CD14-positive monocyte (primary cell): ENCODE results near the gene MUC20. TPM values are rescaled to one million over a fixed set of nuclear protein-coding genes. Genes with fewer than 3 reads are reported as not detected.
"Not testable (repeated sequence)": the region's sequence is repeated elsewhere in the genome, so short reads cannot be mapped to it uniquely, and the experiment has no call there.

Experiments
- DNase-seq, 3 donors: peaks; one replicate each; pipeline ENCODE4 v3.0.0-alpha.2; 2011 to 2022
- H2AFZ ChIP-seq: 2 replicates; pipeline ENCODE4 v1.6.0; 2012; ENCODE audit warnings: mild to moderate bottlenecking, low read depth, low read length, inconsistent platforms; ENCODE audit not compliant: insufficient read depth, poor library complexity, severe bottlenecking
- H3K27ac ChIP-seq, 2 donors: 1 replicate in 1 of 2; 2 replicates in 1 of 2; pipeline ENCODE4 v1.5.1; 2012 to 2013; ENCODE audit warnings: low read length in 2 of 2, control low read depth in 1 of 2, inconsistent platforms in 1 of 2, low read depth in 1 of 2, mild to moderate bottlenecking in 1 of 2
- H3K27me3 ChIP-seq, 2 donors: one replicate each; pipeline versions ENCODE4 v1.6.0 to v1.6.1; 2011 to 2013; ENCODE audit warnings: low read length in 2 of 2; ENCODE audit not compliant: control insufficient read depth in 2 of 2, insufficient read depth in 2 of 2
- H3K36me3 ChIP-seq, 2 donors: replicated peaks in 1 of 2; 1 replicate in 1 of 2; 2 replicates in 1 of 2; pipeline versions ENCODE4 v1.5.1 to v1.6.1; 2012 to 2013; ENCODE audit warnings: low read length in 2 of 2, control low read depth in 1 of 2, inconsistent platforms in 1 of 2, mild to moderate bottlenecking in 1 of 2; ENCODE audit not compliant: insufficient read depth in 2 of 2, control insufficient read depth in 1 of 2
- H3K4me1 ChIP-seq, 2 donors: 1 replicate in 1 of 2; 2 replicates in 1 of 2; pipeline versions ENCODE4 v1.5.1 to v1.6.1; 2012 to 2013; ENCODE audit warnings: low read length in 2 of 2, control low read depth in 1 of 2, inconsistent platforms in 1 of 2, mild to moderate bottlenecking in 1 of 2, moderate library complexity in 1 of 2; ENCODE audit not compliant: insufficient read depth in 2 of 2, control insufficient read depth in 1 of 2
- H3K4me2 ChIP-seq: replicated peaks from 2 replicates; pipeline ENCODE3; 2012; ENCODE audit warnings: low read length, moderate library complexity, mild to moderate bottlenecking; ENCODE audit not compliant: poor library complexity, severe bottlenecking; ENCODE audit errors: extremely low read depth
- H3K4me3 ChIP-seq, 3 experiments: fragments of 200-600 bp in 1 of 3; sonication (generic) in 1 of 3; replicated peaks in 1 of 3; 1 replicate in 2 of 3; 2 replicates in 1 of 3; pipeline ENCODE4 v1.5.1; 2011 to 2013; ENCODE audit warnings: low read length in 3 of 3, mild to moderate bottlenecking in 3 of 3, control low read depth in 2 of 3, low read depth in 2 of 3, inconsistent platforms in 1 of 3, moderate library complexity in 1 of 3
- H3K79me2 ChIP-seq: 2 replicates; pipeline ENCODE4 v1.6.0; 2012; ENCODE audit warnings: mild to moderate bottlenecking, control low read depth, inconsistent platforms, low read length, moderate library complexity; ENCODE audit not compliant: insufficient read depth
- H3K9ac ChIP-seq: 2 replicates; pipeline ENCODE4 v1.6.0; 2017; ENCODE audit warnings: low read length, mild to moderate bottlenecking; ENCODE audit not compliant: insufficient read depth, poor library complexity, severe bottlenecking
- H3K9me3 ChIP-seq, 2 donors: replicated peaks in 1 of 2; 1 replicate in 1 of 2; 2 replicates in 1 of 2; pipeline versions ENCODE4 v1.5.1 to v1.6.1; 2012 to 2013; ENCODE audit warnings: low read length in 2 of 2, control low read depth in 1 of 2; ENCODE audit not compliant: control insufficient read depth in 1 of 2, insufficient read depth in 1 of 2
- H4K20me1 ChIP-seq: 2 replicates; pipeline ENCODE4 v1.6.0; 2012; ENCODE audit warnings: mild to moderate bottlenecking, low read length, control low read depth, moderate library complexity; ENCODE audit not compliant: insufficient read depth
- H3K27ac Mint-ChIP-seq, 7 donors: one replicate each; pipeline ENCODE4 v1.8.0; 2020; ENCODE audit warnings: mild to moderate bottlenecking in 7 of 7, mixed read lengths in 7 of 7, moderate library complexity in 6 of 7, inconsistent platforms in 2 of 7
- H3K27me3 Mint-ChIP-seq, 3 donors: one replicate each; pipeline ENCODE4 v1.8.0; 2021 to 2022; ENCODE audit warnings: low read depth in 3 of 3, mild to moderate bottlenecking in 3 of 3, mixed read lengths in 3 of 3, moderate library complexity in 3 of 3, inconsistent platforms in 1 of 3
- H3K36me3 Mint-ChIP-seq, 2 donors: one replicate each; pipeline ENCODE4 v1.8.0; 2020; ENCODE audit warnings: mixed read lengths in 2 of 2, inconsistent platforms in 1 of 2, mild to moderate bottlenecking in 1 of 2
- H3K4me1 Mint-ChIP-seq: one replicate; pipeline ENCODE4 v1.8.0; 2020; ENCODE audit warnings: mild to moderate bottlenecking, mixed read lengths
- H3K4me3 Mint-ChIP-seq, 2 donors: one replicate each; pipeline ENCODE4 v1.8.0; 2020; ENCODE audit warnings: mild to moderate bottlenecking in 2 of 2, mixed read lengths in 2 of 2, moderate library complexity in 1 of 2
- H3K9me3 Mint-ChIP-seq, 7 donors: one replicate each; pipeline ENCODE4 v1.8.0; 2020 to 2022; ENCODE audit warnings: mixed read lengths in 7 of 7, mild to moderate bottlenecking in 6 of 7, moderate library complexity in 6 of 7, inconsistent platforms in 2 of 7
- CTCF ChIP-seq: fragments of 200-600 bp; IDR thresholded peaks from one replicate; pipeline ENCODE4 v1.8.0; 2022; ENCODE audit warnings: antibody characterized with exemption, mild to moderate bottlenecking
- WGBS: methylation state at CpG from one replicate; pipeline ENCODE4 v1.1.5; 2013; ENCODE audit warnings: missing lambda C conversion rate; ENCODE audit not compliant: insufficient coverage; 5-methylcytosine and 5-hydroxymethylcytosine counted together
- intact Hi-C, 2 donors: fragments of 100-400 bp; cut with micrococcal nuclease; formaldehyde crosslinking; loops; one replicate each; pipeline versions ENCODE4 v1.15.0 to v1.15.1; 2023
- polyA plus RNA-seq, 3 donors: library from polyadenylated mRNA; depleted of rRNA in 1 of 3; unstranded in 2 of 3; stranded (reverse) in 1 of 3; fragments of 300-500 nt in 2 of 3; fragments of >200 nt in 1 of 3; fragmentation: Illumina TruSeq in 2 of 3; gene quantifications; 1 replicate in 2 of 3; 2 replicates in 1 of 3; pipeline ENCODE4 v1.2.3, GENCODE V29; 2012 to 2021

The MUC20 gene
- polyA plus RNA-seq, 3 donors, result 5.4 TPM; not detected in 2

GRCh38 chr3:195746751-195747150 is 26.0 kb downstream of the MUC20 start:
- peaks cover 8 to 20% (median 16%) of the 10 kb centered on the region in 3 donors for H3K27me3 Mint-ChIP-seq
- H3K4me1 ChIP-seq, result peaks cover 0 to 6% of the 10 kb centered on the region in 2 donors
- peak overlapping the region in 1 of 7 donors; percentile 57 for H3K27ac Mint-ChIP-seq
- no peaks in the 10 kb centered on the region for H3K79me2 ChIP-seq
- no peak overlapping the region for H2AFZ ChIP-seq
- H3K4me3 Mint-ChIP-seq, result no peak overlapping the region
- no peaks in the 10 kb centered on the region for H3K36me3 ChIP-seq
- 100% methylated on average over 3 of the region's 9 CpGs for WGBS
- no peaks in the 10 kb centered on the region for H4K20me1 ChIP-seq
- no peak overlapping the region for H3K4me3 ChIP-seq
- H3K9me3 ChIP-seq, result no peaks in the 10 kb centered on the region
- no peak for DNase-seq
- peaks cover 7% of the 10 kb centered on the region for H3K4me1 Mint-ChIP-seq
- no peak overlapping the region for H3K4me2 ChIP-seq
- no peak for TF ChIP-seq CTCF
- H3K9me3 Mint-ChIP-seq, result peaks cover 0 to 3% (median 0%) of the 10 kb centered on the region in 7 donors
- intact Hi-C loops, result loop anchor here (5.0 to 10.0 kb wide), 2 partner anchors 122 to 124 kb away; no protein-coding TSS in a partner anchor
- H3K27ac ChIP-seq, result no peak overlapping the region
- no peak overlapping the region for H3K9ac ChIP-seq
- H3K36me3 Mint-ChIP-seq, result no peaks in the 10 kb centered on the region
- no peaks in the 10 kb centered on the region for H3K27me3 ChIP-seq

GRCh38 chr3:195748661-195749060 is 27.9 kb downstream of the MUC20 start:
- Histone ChIP-seq H3K36me3 (no peaks in the 10 kb centered on the region), H3K27me3 (no peaks in the 10 kb centered on the region), H3K9ac (no peak overlapping the region), H3K4me2 (no peak overlapping the region), H3K4me3 (no peak overlapping the region), H3K27ac (no peak overlapping the region), H3K79me2 (no peaks in the 10 kb centered on the region), H3K4me1 (peaks cover 0 to 5% of the 10 kb centered on the region in 2 donors), H2AFZ (no peak overlapping the region), H3K9me3 (no peaks in the 10 kb centered on the region), H4K20me1 (no peaks in the 10 kb centered on the region)
- WGBS, result 97% methylated on average over 11 of the region's 11 CpGs
- intact Hi-C loops, result loop anchor here (5.0 to 10.0 kb wide), 2 partner anchors 124 to 126 kb away; no protein-coding TSS in a partner anchor
- Mint-ChIP-seq H3K27ac (no peak overlapping the region), H3K4me3 (peak overlapping the region in 1 of 2 donors; percentile 50), H3K36me3 (no peaks in the 10 kb centered on the region), H3K27me3 (peaks cover 7 to 19% (median 16%) of the 10 kb centered on the region in 3 donors), H3K4me1 (peaks cover 5% of the 10 kb centered on the region), H3K9me3 (peaks cover 0 to 3% (median 0%) of the 10 kb centered on the region in 7 donors)
- no peak for TF ChIP-seq CTCF
- no peak for DNase-seq

GRCh38 chr3:195749101-195749500 is 28.3 kb downstream of the MUC20 start:
- not testable (repeated sequence) for H3K27me3 ChIP-seq, H3K4me3 ChIP-seq, H3K4me1 Mint-ChIP-seq, H2AFZ ChIP-seq, H3K36me3 Mint-ChIP-seq, H3K4me3 Mint-ChIP-seq, DNase-seq, H3K4me1 ChIP-seq, H3K9me3 Mint-ChIP-seq, H3K79me2 ChIP-seq, H3K9me3 ChIP-seq, H3K27ac Mint-ChIP-seq, H3K36me3 ChIP-seq, H3K4me2 ChIP-seq, H3K9ac ChIP-seq, H4K20me1 ChIP-seq, H3K27ac ChIP-seq
- WGBS, result no CpG with 5 or more reads among the region's 5 CpGs
- intact Hi-C loops, result loop anchor here (5.0 to 10.0 kb wide), 2 partner anchors 124 to 127 kb away; no protein-coding TSS in a partner anchor
- H3K27me3 Mint-ChIP-seq, result peaks cover 7 to 19% (median 16%) of the 10 kb centered on the region in 3 donors
